Left ventricle myocardium superior (tissue), 1 donor: ENCODE data around the gene RHBG. TPM values are rescaled to one million over a fixed set of nuclear protein-coding genes. Genes with fewer than 3 reads are reported as not detected.
A peak's percentile ranks its signal among the peaks of the same experiment; 100 is the strongest.

Experiments used
- ATAC-seq: fragments of 200-7000 bp; cut with Tn5 transposase; one replicate; pipeline ENCODE4 v1.9.1; 2020; ENCODE audit warnings: mild to moderate bottlenecking, moderate library complexity
- DNase-seq: peaks from one replicate; pipeline ENCODE4 v3.0.0-alpha.2; 2020
- intact Hi-C: fragments of 100-400 bp; cut with micrococcal nuclease; formaldehyde crosslinking; loops from one replicate; pipeline ENCODE4 v1.11.0; 2022
- total RNA-seq: library from RNA; stranded (reverse); fragmentation: NEBNext Ultra II Directional; extraction: Animal tissue kit (Norgen Biotek cat#: 25700); gene quantifications from one replicate; pipeline ENCODE4 v1.2.1, GENCODE V29; 2021
- donor health status: DM: no; HTN: yes; CAD: no; lungs with severe emphysema.

Gene RHBG
- total RNA-seq, 1 donor from 2014 or later: not detected

DNA sequence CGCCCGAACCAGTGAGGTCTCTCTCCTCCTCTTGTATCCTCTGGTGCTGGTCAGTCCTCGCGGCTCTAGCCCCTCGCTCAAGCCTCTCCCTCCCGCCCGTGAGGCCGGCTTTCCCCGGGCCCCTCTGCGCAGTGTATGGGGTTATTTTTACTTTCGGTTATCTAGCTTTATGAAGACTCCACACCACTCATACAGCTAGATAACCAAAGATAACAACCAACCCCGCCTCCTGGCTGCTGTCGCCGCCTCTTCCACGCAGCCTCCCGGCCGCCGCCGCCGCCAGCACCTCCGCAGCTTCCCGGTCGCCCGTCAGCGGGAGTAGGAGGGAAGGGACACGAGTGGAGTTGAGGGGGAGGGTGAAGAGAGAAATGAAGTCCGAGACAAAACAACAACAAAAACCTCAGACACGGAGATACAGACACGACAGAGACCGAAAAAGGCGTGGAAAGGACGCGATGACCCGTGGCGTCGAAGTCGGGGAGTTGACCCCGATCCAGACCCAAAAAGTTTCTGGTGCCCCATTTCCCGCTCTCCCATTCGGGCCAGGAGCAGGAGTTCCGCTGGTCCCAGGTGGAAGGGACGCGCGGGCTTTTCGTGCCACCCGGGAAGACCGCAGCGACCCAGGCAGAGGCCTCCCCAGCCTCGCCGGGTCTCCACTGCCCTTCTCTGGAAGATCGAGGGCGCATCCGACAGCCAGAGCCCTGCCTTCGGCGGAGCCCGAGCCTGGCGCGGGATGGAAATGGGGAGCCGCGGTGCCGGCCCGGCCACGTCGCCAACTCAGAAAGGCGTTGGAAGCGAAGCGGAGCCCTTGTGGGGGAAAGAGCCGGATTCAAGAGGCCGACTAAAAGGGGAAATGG lies 51.4 kb downstream of the RHBG start:
- ATAC-seq: no peak
- intact Hi-C loops: no loop called here
- DNase-seq: no peak

DNA sequence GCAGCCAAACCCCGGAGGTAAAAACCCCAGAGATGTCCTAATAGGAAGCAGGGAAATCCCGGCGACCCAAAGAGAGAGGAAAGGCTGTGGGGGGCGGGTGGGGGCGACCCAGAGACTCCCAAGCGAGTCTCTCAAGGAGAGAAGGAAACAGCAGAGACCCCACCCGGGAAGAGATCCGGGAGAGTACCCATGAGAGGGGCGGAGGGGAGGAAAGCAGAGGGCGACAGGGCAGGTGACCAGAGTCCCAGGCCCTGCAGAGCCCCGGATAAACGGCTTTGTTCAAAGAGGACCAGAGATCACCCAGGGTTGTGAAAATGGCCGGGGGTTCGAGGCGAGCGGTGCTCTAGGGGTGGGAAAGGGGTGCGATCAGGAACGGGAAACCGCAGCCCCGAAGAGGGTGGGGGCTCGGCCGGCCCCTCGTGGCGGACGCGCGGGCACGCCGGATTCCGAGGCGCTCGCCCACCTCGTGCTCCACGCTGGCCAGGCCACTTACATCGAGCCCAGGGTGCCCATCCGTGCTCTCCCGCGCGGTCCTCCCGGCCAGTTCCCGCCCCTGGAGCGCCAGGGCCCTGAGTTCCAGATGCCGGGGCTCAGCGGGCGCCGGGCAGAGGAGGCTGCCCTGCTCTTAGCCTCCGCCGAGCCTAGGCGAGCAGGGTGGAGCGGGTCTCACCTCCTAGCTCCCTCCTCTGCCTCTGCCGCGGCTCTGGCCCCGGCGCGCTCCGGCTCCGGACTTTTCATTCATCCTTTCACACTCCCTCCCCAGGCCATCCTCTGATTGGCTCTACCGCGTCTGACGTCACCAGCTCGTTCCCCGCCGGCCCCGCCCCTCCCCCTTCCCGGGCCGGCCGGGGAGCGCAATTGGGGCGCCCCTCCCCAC lies 52.3 kb downstream of the RHBG start:
- intact Hi-C loops: no loop called here
- DNase-seq: peak; percentile 78
- peak; percentile 95 for ATAC-seq

- intact Hi-C loops: no loop called here
- no peak for ATAC-seq
- no peak for DNase-seq
Measured at GRCh38 chr1:156421939-156422601, 53.1 kb downstream of the RHBG start.

- DNase-seq (no peak), ATAC-seq (peak; percentile 75)
- intact Hi-C loops: no loop called here
Measured at GRCh38 chr1:156422602-156423091, 53.6 kb downstream of the RHBG start.

DNA sequence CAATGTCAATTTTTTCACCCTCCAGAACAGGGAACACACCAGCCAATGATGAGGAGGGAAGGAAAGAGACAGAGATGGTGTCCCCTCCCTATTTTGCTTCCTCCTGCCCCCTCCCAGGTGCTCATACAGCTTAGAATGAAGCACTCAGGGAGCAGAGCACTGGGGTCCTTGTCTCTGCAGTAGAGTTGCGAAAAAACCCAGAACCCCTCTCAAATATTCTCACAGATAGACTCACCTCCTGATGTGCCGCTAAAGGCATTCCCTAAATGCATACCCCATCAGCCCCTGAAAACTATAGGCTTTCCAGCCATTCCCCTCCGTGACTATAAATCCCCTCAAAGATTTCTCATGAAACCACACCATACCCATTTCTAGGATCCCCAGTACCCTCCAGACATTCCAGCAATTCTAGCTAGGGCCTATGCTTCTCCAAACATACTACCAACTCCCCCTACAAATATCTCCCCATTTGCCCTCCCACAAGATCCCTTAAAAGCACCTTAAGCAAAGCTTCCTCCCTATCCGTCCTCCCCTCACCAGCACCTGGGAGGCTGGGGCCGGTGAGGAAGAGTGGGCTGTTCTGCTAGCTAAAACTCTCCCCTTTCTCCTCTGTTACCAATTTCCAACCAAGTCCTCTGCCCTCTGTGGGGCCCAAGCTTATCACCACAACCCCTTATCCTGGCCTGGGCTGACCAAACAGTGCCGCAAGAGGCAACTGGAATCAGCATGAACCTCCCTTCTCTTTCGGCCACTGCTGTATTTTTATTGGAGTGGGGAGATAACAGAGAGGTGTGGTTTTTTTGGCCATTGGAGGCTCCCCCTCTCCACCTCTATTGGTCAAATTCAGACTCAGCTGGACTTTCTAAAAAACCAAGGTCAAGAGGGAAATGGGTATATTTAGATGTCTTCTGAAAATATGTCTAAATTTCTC lies 54.7 kb downstream of the RHBG start:
- intact Hi-C loops: no loop called here
- DNase-seq: no peak
- ATAC-seq: no peak

GRCh38 chr1:156424806-156425432 lies 55.9 kb downstream of the RHBG start:
- ATAC-seq: no peak
- DNase-seq: no peak
- intact Hi-C loops: no loop called here

GRCh38 chr1:156425943-156426342 lies 56.9 kb downstream of the RHBG start:
- intact Hi-C loops: no loop called here
- DNase-seq: no peak
- no peak for ATAC-seq

- DNase-seq (no peak), ATAC-seq (no peak)
- intact Hi-C loops: no loop called here
Measured at GRCh38 chr1:156427957-156428356, 58.9 kb downstream of the RHBG start.

DNA sequence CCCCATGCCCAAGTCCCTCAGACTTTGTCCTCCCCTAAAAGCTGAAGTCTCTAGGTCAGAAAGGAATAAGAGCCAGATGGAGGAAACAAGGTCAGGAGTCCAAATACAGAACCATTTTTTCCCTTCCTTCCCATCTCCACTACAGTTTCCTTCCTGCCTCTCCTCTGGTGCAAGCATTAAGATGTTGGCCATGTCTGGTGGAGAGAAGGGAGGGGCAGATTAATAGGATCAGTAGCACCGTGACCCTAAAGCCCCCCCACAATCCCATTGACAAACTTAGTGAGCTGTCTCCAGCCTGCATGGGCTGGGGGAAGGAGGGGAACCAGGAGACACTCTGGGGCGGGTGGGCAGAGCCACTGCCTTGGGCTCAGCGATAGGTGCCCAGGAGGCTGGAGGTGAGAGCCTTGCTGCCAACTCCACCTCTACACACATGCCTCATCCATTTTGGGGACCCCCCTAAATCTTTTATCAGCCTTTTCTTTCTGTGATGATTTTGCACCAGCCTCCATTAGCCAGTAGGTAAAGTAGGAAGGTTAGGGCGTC lies 59.8 kb downstream of the RHBG start:
- ATAC-seq (no peak), DNase-seq (no peak)
- intact Hi-C loops: no loop called here

DNA sequence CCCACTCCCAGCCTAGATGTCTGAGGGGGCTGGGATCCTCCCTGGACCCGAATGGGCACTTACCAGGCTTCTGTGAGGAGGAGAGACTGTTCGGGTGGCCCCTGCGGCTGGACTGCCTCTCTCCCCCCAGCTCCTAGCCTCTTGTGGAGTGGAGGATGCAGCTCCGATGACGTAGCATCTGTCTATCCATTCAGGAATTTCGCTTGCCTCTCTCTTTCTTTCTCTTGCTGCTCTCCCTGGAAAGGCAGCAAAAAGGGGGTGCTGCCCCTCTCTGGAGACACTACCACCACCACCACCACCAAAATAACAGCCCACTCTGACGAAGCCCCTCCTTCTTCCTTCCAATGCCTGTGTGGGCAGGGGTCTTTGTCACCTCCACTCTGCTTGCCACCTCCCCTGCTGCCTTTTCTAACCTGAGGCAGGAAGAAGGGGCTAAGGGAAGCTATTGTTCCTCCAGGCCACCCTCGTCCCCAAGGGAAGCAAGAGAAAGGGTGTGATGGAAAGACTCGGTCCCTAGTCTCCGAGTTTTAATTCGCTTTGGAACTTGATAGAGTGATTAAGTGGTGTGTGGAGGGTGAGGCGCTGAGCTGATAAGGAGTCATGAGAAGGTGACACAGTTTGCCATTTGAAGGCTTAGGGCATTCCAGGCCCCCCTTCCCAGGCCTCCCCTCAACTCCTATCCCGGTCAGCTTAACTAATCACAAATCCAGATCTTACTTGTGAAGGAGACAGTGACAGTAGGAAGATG lies 60.5 kb downstream of the RHBG start:
- DNase-seq (no peak), ATAC-seq (no peak)
- intact Hi-C loops: no loop called here

DNA sequence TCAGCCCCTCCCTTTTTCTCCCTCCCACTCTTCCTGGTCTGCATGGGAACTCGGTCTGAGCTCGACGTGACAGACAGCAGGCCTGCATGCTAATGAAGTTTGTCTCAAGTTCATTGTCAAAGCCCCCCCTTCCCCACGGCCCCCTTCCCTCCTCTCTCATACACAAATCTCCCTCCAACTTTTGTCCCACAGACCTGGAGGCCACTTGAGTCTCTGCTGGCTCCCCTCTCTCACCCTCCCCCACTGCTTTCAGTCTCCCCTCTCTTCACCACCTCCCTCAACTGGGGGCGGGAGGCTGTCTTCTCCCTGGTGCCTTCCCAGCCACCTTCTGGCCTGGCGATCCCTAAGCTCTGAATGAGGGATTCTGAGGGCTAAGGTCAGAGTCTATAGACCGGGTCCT lies 61.3 kb downstream of the RHBG start:
- intact Hi-C loops: no loop called here
- no peak for DNase-seq
- no peak for ATAC-seq

DNA sequence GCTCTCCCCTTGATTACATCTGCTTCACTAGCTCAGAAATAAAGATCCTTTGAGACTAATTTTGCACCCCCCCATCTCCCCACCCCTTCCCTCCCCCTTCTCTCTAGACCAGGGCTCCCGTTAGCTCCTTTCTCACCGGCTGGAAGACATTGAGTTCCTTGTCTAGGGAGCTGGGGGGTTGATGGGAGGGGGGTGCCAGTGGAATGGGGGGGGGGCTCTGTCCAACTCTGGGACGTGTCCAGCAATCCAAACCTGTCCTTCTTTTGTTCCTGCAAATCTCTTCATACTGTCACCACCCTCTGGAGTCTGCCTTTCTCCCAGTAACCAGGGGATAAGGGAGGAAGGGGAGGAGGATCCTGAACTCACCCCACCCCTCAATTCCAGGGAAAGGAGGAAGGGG lies 61.9 kb downstream of the RHBG start:
- ATAC-seq: no peak
- no peak for DNase-seq
- intact Hi-C loops: no loop called here

GRCh38 chr1:156431366-156431765 lies 62.4 kb downstream of the RHBG start:
- no peak for ATAC-seq
- no peak for DNase-seq
- intact Hi-C loops: no loop called here

- intact Hi-C loops: no loop called here
- no peak for DNase-seq
- ATAC-seq: no peak
Measured at GRCh38 chr1:156431769-156432668, 63.0 kb downstream of the RHBG start.

DNA sequence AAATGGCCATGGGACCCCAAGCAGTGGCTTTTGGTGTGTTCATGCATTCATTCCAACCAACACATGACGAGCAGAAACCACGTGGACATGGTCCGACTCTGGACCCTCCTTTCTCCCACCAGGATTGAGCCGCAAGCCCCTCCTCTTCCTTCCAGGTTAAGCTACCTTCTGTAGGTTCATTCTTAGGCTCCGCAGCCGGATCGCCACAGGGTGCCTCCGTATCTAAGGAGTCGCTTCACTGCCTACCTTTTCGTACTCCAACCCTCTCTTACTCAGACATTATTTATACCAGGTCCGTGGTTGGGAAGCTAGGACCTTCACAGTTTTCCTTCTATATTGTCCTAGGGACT lies 63.6 kb downstream of the RHBG start:
- ATAC-seq (no peak), DNase-seq (no peak)
- intact Hi-C loops: no loop called here

- intact Hi-C loops: no loop called here
- ATAC-seq: no peak
- no peak for DNase-seq
Measured at GRCh38 chr1:156433032-156433431, 64.0 kb downstream of the RHBG start.
